AG09319 (cell line): Measurements from ENCODE around the gene DEAF1.

Experiments used
- DNase-seq: peaks from one replicate; pipeline ENCODE4 v3.0.0-alpha.2; 2010; ENCODE audit warnings: low read depth; ENCODE audit errors: extremely low read depth
- CTCF ChIP-seq: IDR thresholded peaks from 2 replicates; pipeline ENCODE4 v1.5.1; 2011; ENCODE audit warnings: low read depth, mild to moderate bottlenecking, inconsistent platforms, low read length, moderate library complexity

The DEAF1 gene

GRCh38 chr11:680970-681369, 14.1 kb downstream of the DEAF1 start:
- no peak for DNase-seq

GRCh38 chr11:680476-680875, 14.5 kb downstream of the DEAF1 start:
- no peak for TF ChIP-seq CTCF
- no peak for DNase-seq

More at GRCh38 chr11:680970-681369, 14.1 kb downstream of the DEAF1 start:
- TF ChIP-seq CTCF, result no peak

GRCh38 chr11:679271-680207, 15.5 kb downstream of the DEAF1 start:
- no peak for TF ChIP-seq CTCF
- DNase-seq, result no peak

GRCh38 chr11:678297-678696, 16.7 kb downstream of the DEAF1 start:
- no peak for TF ChIP-seq CTCF
- no peak for DNase-seq

- DNase-seq, result no peak
- no peak for TF ChIP-seq CTCF
Measured at GRCh38 chr11:674406-674805, 20.6 kb downstream of the DEAF1 start.

GRCh38 chr11:673866-674265, 21.2 kb downstream of the DEAF1 start:
- DNase-seq, result no peak
- no peak for TF ChIP-seq CTCF

- no peak for DNase-seq
- no peak for TF ChIP-seq CTCF
Measured at GRCh38 chr11:665704-666281, 29.2 kb downstream of the DEAF1 start.
